ENCODE data around the gene OR52R1. TPM values are rescaled to one million over a fixed set of nuclear protein-coding genes. Genes with fewer than 3 reads are reported as not detected.

The OR52R1 gene
- total RNA-seq: not detected
- not detected for polyA plus RNA-seq

DNA sequence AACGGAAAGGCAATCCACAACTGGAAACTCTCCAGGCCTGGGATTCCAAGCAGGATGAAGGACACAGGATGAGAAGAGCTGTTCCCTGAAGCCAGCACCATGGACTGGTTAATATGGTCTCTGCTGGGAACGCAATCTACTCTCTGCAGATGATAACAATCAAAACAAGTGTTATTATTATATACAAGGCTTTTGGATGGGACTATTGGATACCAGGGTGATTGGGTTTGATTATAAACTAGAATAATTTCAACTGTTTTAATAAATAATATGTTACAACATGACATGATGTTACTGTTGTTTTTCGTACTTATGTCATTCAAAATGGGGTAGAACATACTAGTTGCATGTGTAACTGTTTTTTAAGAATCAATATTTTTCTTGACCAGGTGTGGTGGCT is at the start of gene OR52R1:
OR52R1 (minus strand) TSS at position 101 of the 400 bp plus-strand sequence; CDS start at position 101, 0 bp downstream.
- no peak for DNase-seq
- H3K9me3 ChIP-seq (ENCODE audit: control insufficient read depth in 1 of 2, low read length in 2 of 2): no peaks in the 10 kb centered on the region
- Mint-ChIP-seq H3K9me3 (peaks cover 0 to 5% (median 0%) of the 10 kb centered on the region in 8 donors), H3K4me3 (no peak within 1 kb of the TSS), H3K27ac (peak within 1 kb of the TSS in 1 of 7 donors; percentile 62), H3K36me3 (no peaks in the 10 kb centered on the region), H3K4me1 (no peaks in the 10 kb centered on the region), H3K27me3 (peaks cover 0 to 2% of the 10 kb centered on the region in 2 donors)
- intact Hi-C loops (cut with micrococcal nuclease): no loop called here
- POLR2A ChIA-PET (ENCODE audit: partially characterized antibody): no interaction called here
- no peaks in the 10 kb centered on the region for H3K4me1 ChIP-seq (ENCODE audit: insufficient read depth, low read length)
- no peaks in the 10 kb centered on the region for H3K27me3 ChIP-seq (ENCODE audit: insufficient read depth, low read length)
- no peaks in the 10 kb centered on the region for H3K36me3 ChIP-seq (ENCODE audit: insufficient read depth, low read length)
- no peak within 1 kb of the TSS for H3K4me3 ChIP-seq (ENCODE audit: low read length in 2 of 2)
- no peak within 1 kb of the TSS for H3K27ac ChIP-seq (ENCODE audit: low read depth, low read length)
- CTCF ChIA-PET (ENCODE audit: partially characterized antibody): no interaction called here

DNA sequence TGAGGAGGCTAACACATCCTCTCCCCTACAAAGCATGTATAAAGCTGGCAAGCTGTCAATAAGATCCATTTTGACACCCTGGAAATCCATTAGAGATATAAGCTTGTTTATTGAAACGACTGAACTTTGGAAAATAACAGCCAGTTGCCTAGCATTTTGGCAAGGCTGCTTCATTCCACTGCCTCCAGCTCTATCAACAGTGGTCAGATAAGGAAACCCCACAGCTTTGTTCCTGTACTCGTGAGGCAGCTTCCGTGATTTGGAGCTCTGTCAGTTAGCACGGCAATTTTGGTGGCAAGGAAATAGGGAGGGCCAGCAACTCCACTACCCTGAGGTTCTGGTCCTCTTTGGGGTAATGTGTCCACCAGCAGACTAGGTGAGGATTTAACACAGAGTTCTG is 46.9 kb upstream of the OR52R1 start:
- H3K4me1 Mint-ChIP-seq: no peaks in the 10 kb centered on the region
- H3K4me1 ChIP-seq (ENCODE audit: insufficient read depth, low read length): no peaks in the 10 kb centered on the region
- H3K4me3 Mint-ChIP-seq: no peak overlapping the region
- intact Hi-C loops (cut with micrococcal nuclease): no loop called here
- peaks cover 3 to 8% of the 10 kb centered on the region in 2 donors for H3K27me3 Mint-ChIP-seq
- H3K27ac ChIP-seq (ENCODE audit: low read depth, low read length): no peak overlapping the region
- no peak for DNase-seq
- H3K9me3 ChIP-seq (ENCODE audit: control insufficient read depth in 1 of 2, low read length in 2 of 2): no peaks in the 10 kb centered on the region
- H3K27me3 ChIP-seq (ENCODE audit: insufficient read depth, low read length): no peaks in the 10 kb centered on the region
- H3K36me3 Mint-ChIP-seq: no peaks in the 10 kb centered on the region
- H3K36me3 ChIP-seq (ENCODE audit: insufficient read depth, low read length): no peaks in the 10 kb centered on the region
- POLR2A ChIA-PET (ENCODE audit: partially characterized antibody): no interaction called here
- CTCF ChIA-PET (ENCODE audit: partially characterized antibody): no interaction called here
- no peak overlapping the region for H3K4me3 ChIP-seq (ENCODE audit: low read length in 2 of 2)
- H3K27ac Mint-ChIP-seq: no peak overlapping the region
- peaks cover 0 to 3% (median 0%) of the 10 kb centered on the region in 8 donors for H3K9me3 Mint-ChIP-seq

DNA sequence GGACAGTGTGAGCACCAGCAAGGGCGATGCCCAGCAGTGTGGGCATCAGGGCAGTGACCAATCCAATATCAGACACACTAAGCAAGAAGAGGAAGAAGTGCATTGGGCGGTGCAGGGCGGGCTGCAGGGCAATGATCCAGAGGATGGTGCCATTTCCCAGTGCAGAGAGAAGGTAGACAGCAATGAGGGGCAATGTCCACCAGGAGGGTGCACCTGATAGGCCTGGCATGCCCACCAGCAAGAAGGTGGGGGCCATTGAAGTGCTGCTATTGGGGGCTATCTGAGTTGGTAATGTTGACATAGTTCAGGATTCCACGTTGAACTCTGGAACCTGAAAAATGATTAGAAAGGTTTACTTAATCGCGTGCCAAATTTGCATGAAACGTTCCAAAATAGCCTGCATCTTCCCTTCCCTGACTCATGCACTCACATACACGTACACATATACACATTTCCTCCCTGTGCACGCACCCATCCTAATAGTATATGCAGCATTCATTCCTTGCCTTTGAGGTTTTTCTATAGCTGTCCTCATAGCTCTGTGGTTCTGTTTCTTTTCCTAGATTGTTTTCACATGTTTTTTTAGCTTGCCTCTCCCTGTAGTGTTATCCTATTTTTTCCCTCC is 44.8 kb upstream of the OR52R1 start, which contains the start of gene OR51S1:
OR51S1 (minus strand) TSS at position 301 of the 625 bp plus-strand sequence; CDS start at position 301, 0 bp downstream.
- no peak within 1 kb of the TSS for H3K27ac ChIP-seq (ENCODE audit: low read depth, low read length)
- CTCF ChIA-PET (ENCODE audit: partially characterized antibody): no interaction called here
- intact Hi-C loops (cut with micrococcal nuclease): no loop called here
- no peaks in the 10 kb centered on the region for H3K9me3 ChIP-seq (ENCODE audit: control insufficient read depth in 1 of 2, low read length in 2 of 2)
- POLR2A ChIA-PET (ENCODE audit: partially characterized antibody): no interaction called here
- Mint-ChIP-seq H3K4me1 (no peaks in the 10 kb centered on the region), H3K4me3 (no peak within 1 kb of the TSS), H3K36me3 (no peaks in the 10 kb centered on the region), H3K9me3 (peaks cover 0 to 3% (median 0%) of the 10 kb centered on the region in 8 donors), H3K27me3 (peaks cover 3 to 8% of the 10 kb centered on the region in 2 donors), H3K27ac (no peak within 1 kb of the TSS)
- H3K4me3 ChIP-seq (ENCODE audit: low read length in 2 of 2): no peak within 1 kb of the TSS
- no peaks in the 10 kb centered on the region for H3K36me3 ChIP-seq (ENCODE audit: insufficient read depth, low read length)
- no peaks in the 10 kb centered on the region for H3K27me3 ChIP-seq (ENCODE audit: insufficient read depth, low read length)
- H3K4me1 ChIP-seq (ENCODE audit: insufficient read depth, low read length): no peaks in the 10 kb centered on the region
- no peak for DNase-seq

DNA sequence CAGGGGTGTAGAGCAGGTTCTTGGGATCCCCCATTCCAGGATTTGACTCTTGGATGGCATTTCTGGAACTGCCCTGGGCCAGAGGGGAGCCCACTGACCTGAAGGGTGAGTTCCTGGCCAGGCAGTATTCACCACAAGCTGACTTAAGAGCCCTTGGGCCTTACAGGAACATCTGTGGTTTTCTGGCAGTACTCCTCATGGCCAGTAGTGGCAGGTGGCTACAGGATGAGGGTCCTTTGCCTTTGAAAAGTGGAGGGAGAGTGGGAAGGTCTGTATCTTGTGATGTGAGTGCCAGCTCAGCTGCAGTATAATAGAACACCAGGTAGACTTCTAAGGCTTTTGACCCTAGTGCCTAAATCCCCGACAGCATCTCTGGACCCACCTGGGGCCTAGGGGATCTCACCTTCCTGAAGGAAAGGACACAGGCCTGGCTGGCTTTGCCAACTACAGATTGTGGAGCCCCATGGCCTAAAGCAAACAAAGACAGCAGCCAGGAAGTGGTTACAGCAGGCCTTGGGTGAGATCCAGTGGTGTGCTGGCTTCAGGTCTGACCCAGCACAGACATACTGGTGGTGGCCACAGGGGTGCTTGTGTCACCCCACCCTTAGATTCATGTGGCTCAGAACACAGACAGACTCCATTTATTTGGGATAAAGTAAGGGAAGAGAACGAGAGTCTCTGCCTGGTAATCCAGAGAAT is 35.8 kb upstream of the OR52R1 start:
- H3K27ac ChIP-seq (ENCODE audit: low read depth, low read length): no peak overlapping the region
- H3K9me3 Mint-ChIP-seq: peaks cover 0 to 2% (median 0%) of the 10 kb centered on the region in 8 donors

DNA sequence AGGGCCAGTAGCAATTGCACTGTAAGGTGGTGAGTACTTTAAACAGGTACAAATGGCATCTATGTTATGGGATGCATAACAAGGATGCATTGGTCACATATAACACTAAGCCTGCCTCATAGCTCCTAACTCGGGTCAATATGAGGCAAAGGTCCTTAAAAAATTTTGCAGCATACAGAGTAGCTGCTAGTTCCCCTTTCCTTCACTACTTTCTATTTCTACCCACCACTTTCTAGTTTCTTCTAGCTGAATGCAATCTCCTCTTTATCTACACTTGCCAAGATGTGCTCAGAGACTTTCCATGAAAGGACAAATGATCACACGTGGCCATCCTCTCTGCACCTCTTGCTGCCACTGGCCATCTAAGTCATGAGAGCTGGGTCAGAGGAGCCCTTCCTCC is 26.7 kb upstream of the OR52R1 start:
- no peaks in the 10 kb centered on the region for H3K36me3 Mint-ChIP-seq
- H3K9me3 Mint-ChIP-seq: peaks cover 0 to 3% (median 0%) of the 10 kb centered on the region in 8 donors
- CTCF ChIA-PET (ENCODE audit: partially characterized antibody): no interaction called here
- DNase-seq: no peak
- H3K4me1 Mint-ChIP-seq: no peaks in the 10 kb centered on the region
- H3K4me3 Mint-ChIP-seq: no peak overlapping the region
- no peaks in the 10 kb centered on the region for H3K27me3 ChIP-seq (ENCODE audit: insufficient read depth, low read length)
- intact Hi-C loops (cut with micrococcal nuclease): no loop called here
- peaks cover 0 to 3% of the 10 kb centered on the region in 2 donors for H3K27me3 Mint-ChIP-seq
- no peaks in the 10 kb centered on the region for H3K36me3 ChIP-seq (ENCODE audit: insufficient read depth, low read length)
- H3K27ac ChIP-seq (ENCODE audit: low read depth, low read length): no peak overlapping the region
- POLR2A ChIA-PET (ENCODE audit: partially characterized antibody): no interaction called here
- H3K27ac Mint-ChIP-seq: no peak overlapping the region
- no peak overlapping the region for H3K4me3 ChIP-seq (ENCODE audit: low read length in 2 of 2)
- H3K9me3 ChIP-seq (ENCODE audit: control insufficient read depth in 1 of 2, low read length in 2 of 2): no peaks in the 10 kb centered on the region
- H3K4me1 ChIP-seq (ENCODE audit: insufficient read depth, low read length): no peaks in the 10 kb centered on the region

More for the DNA sequence above, 35.8 kb upstream of the OR52R1 start:
- POLR2A ChIA-PET (ENCODE audit: partially characterized antibody): no interaction called here
- peaks cover 0 to 4% of the 10 kb centered on the region in 2 donors for H3K27me3 Mint-ChIP-seq
- H3K4me1 Mint-ChIP-seq: no peaks in the 10 kb centered on the region
- no peaks in the 10 kb centered on the region for H3K36me3 Mint-ChIP-seq
- no peak overlapping the region for H3K27ac Mint-ChIP-seq
- intact Hi-C loops (cut with micrococcal nuclease): no loop called here
- Histone ChIP-seq H3K36me3 (ENCODE audit: insufficient read depth, low read length) (no peaks in the 10 kb centered on the region), H3K4me3 (ENCODE audit: low read length in 2 of 2) (no peak overlapping the region), H3K4me1 (ENCODE audit: insufficient read depth, low read length) (no peaks in the 10 kb centered on the region), H3K27me3 (ENCODE audit: insufficient read depth, low read length) (no peaks in the 10 kb centered on the region), H3K9me3 (ENCODE audit: control insufficient read depth in 1 of 2, low read length in 2 of 2) (no peaks in the 10 kb centered on the region)
- no peak overlapping the region for H3K4me3 Mint-ChIP-seq
- CTCF ChIA-PET (ENCODE audit: partially characterized antibody): no interaction called here
- DNase-seq: no peak

DNA sequence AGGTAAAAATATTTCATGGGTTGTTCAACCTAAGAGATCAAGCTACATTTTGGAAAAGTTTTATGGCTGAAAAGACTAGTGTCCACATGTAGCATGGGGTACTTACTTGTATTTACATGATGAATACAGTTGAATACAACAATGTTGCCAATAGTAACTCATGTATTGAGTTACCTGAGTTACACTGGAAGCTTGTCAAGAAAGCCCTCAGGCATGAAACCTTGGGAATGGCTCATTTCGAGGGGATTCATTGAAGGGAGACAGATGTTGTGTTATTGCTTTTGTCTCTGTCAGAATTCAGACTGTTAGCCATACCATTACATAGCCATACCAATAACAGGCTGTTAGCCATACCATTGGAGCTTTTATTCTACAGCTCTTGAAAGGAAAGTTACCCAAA is 26.2 kb upstream of the OR52R1 start:
- H3K4me3 ChIP-seq (ENCODE audit: low read length in 2 of 2): no peak overlapping the region
- intact Hi-C loops (cut with micrococcal nuclease): no loop called here
- no peaks in the 10 kb centered on the region for H3K9me3 ChIP-seq (ENCODE audit: control insufficient read depth in 1 of 2, low read length in 2 of 2)
- Mint-ChIP-seq H3K36me3 (no peaks in the 10 kb centered on the region), H3K9me3 (peaks cover 0 to 3% (median 0%) of the 10 kb centered on the region in 8 donors), H3K27me3 (peaks cover 0 to 2% of the 10 kb centered on the region in 2 donors), H3K4me1 (no peaks in the 10 kb centered on the region), H3K4me3 (no peak overlapping the region), H3K27ac (no peak overlapping the region)
- no peak overlapping the region for H3K27ac ChIP-seq (ENCODE audit: low read depth, low read length)
- no peaks in the 10 kb centered on the region for H3K27me3 ChIP-seq (ENCODE audit: insufficient read depth, low read length)
- DNase-seq: no peak
- no peaks in the 10 kb centered on the region for H3K4me1 ChIP-seq (ENCODE audit: insufficient read depth, low read length)
- no peaks in the 10 kb centered on the region for H3K36me3 ChIP-seq (ENCODE audit: insufficient read depth, low read length)
- POLR2A ChIA-PET (ENCODE audit: partially characterized antibody): no interaction called here
- CTCF ChIA-PET (ENCODE audit: partially characterized antibody): no interaction called here

DNA sequence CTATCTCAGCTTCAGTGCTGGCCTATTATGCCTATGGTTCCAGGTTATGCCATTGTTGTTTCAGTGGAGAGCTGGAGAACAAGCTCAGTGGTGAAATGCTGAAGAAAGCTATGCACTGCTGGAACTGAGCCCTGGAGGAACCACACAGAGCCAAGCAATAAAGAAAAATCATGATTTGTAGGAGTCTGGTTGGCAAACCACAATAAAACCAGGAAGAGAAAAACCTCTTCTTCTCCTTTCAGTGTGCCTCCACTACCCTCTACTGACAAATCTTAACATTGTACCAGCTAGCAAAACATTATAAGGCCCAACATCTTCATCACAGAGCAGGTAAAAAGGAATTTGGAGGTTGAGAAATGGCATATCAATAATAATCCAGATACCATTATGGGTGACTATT is 22.2 kb upstream of the OR52R1 start:
- Mint-ChIP-seq H3K27me3 (peaks cover 0 to 2% of the 10 kb centered on the region in 2 donors), H3K4me3 (no peak overlapping the region), H3K9me3 (peaks cover 0 to 4% (median 0%) of the 10 kb centered on the region in 8 donors), H3K36me3 (no peaks in the 10 kb centered on the region), H3K4me1 (no peaks in the 10 kb centered on the region), H3K27ac (no peak overlapping the region)
- DNase-seq: no peak
- Histone ChIP-seq H3K4me3 (ENCODE audit: low read length in 2 of 2) (no peak overlapping the region), H3K27ac (ENCODE audit: low read depth, low read length) (no peak overlapping the region), H3K27me3 (ENCODE audit: insufficient read depth, low read length) (no peaks in the 10 kb centered on the region), H3K36me3 (ENCODE audit: insufficient read depth, low read length) (no peaks in the 10 kb centered on the region), H3K9me3 (ENCODE audit: control insufficient read depth in 1 of 2, low read length in 2 of 2) (no peaks in the 10 kb centered on the region), H3K4me1 (ENCODE audit: insufficient read depth, low read length) (no peaks in the 10 kb centered on the region)
- ChIA-PET POLR2A (ENCODE audit: partially characterized antibody) (no interaction called here), CTCF (ENCODE audit: partially characterized antibody) (no interaction called here)
- intact Hi-C loops (cut with micrococcal nuclease): no loop called here

Measured in CD4-positive, alpha-beta memory T cell (primary cell).